Activated T-cell treated with anti-CD3 and anti-CD28 coated beads for 4 hours (primary cell): ENCODE results near the gene CFC1.
"Not testable (repeated sequence)": the region's sequence is repeated elsewhere in the genome, so short reads cannot be mapped to it uniquely, and the experiment has no call there.

Experiments used
- DNase-seq: peaks from one replicate; pipeline ENCODE4 v3.0.0-alpha.2; 2020

Gene CFC1

GRCh38 chr2:130582970-130583369 is 16.4 kb downstream of the CFC1 start:
- not testable (repeated sequence) for DNase-seq

GRCh38 chr2:130581491-130581890 is 17.9 kb downstream of the CFC1 start:
- not testable (repeated sequence) for DNase-seq

- DNase-seq = not testable (repeated sequence)
Observed at GRCh38 chr2:130579121-130579520, 20.3 kb downstream of the CFC1 start.

GRCh38 chr2:130577559-130577958 is 21.8 kb downstream of the CFC1 start:
- not testable (repeated sequence) for DNase-seq

GRCh38 chr2:130576209-130576784 is 23.1 kb downstream of the CFC1 start:
- DNase-seq = not testable (repeated sequence)

- DNase-seq = not testable (repeated sequence)
Observed at GRCh38 chr2:130574230-130574629, 25.1 kb downstream of the CFC1 start.

GRCh38 chr2:130571929-130572328 is 27.4 kb downstream of the CFC1 start:
- DNase-seq = not testable (repeated sequence)

- DNase-seq = not testable (repeated sequence)
Observed at GRCh38 chr2:130566165-130566564, 33.2 kb downstream of the CFC1 start.

- DNase-seq = not testable (repeated sequence)
Observed at GRCh38 chr2:130556441-130556840, 42.9 kb downstream of the CFC1 start.

- DNase-seq = not testable (repeated sequence)
Observed at GRCh38 chr2:130554178-130554577, 45.2 kb downstream of the CFC1 start.

GRCh38 chr2:130549475-130549874 is 49.9 kb downstream of the CFC1 start:
- DNase-seq = not testable (repeated sequence)

- DNase-seq = not testable (repeated sequence)
Observed at GRCh38 chr2:130548418-130548817, 51.0 kb downstream of the CFC1 start.

- DNase-seq = not testable (repeated sequence)
Observed at GRCh38 chr2:130544978-130545377, 54.4 kb downstream of the CFC1 start.

- not testable (repeated sequence) for DNase-seq
Observed at GRCh38 chr2:130543785-130544528, 55.4 kb downstream of the CFC1 start.

- not testable (repeated sequence) for DNase-seq
Observed at GRCh38 chr2:130542789-130543188, 56.6 kb downstream of the CFC1 start.
